Gastrocnemius medialis (tissue), 4 donors: Measurements from ENCODE around the gene CPA3. TPM values are rescaled to one million over a fixed set of nuclear protein-coding genes. Genes with fewer than 3 reads are reported as not detected.

Experiments used
- ATAC-seq, 2 donors: fragments of 150-250 bp; one replicate each; pipeline ENCODE4 v1.9.1; 2016
- DNase-seq, 2 donors: peaks; one replicate each; pipeline ENCODE4 v3.0.0-alpha.2; 2019
- H3K27ac ChIP-seq, 4 donors: fragments of 200-600 bp; sonication (generic); 1 replicate in 1 of 4; 2 replicates in 3 of 4; pipeline ENCODE4 v1.5.1; 2016 to 2018; ENCODE audit warnings: mild to moderate bottlenecking in 2 of 4, moderate library complexity in 1 of 4
- H3K27me3 ChIP-seq, 3 donors: fragments of 200-600 bp; sonication (generic) in 2 of 3; 1 replicate in 1 of 3; 2 replicates in 2 of 3; pipeline versions ENCODE4 v1.5.1 to v1.6.0; 2016 to 2019; ENCODE audit warnings: mild to moderate bottlenecking in 1 of 3, moderate library complexity in 1 of 3
- H3K36me3 ChIP-seq, 2 donors: fragments of 200-600 bp; sonication (generic) in 1 of 2; one replicate each; pipeline ENCODE4 v1.5.1; 2017 to 2018
- H3K4me1 ChIP-seq, 2 donors: fragments of 200-600 bp; sonication (generic) in 1 of 2; one replicate each; pipeline ENCODE4 v1.5.1; 2016 to 2017; ENCODE audit warnings: mild to moderate bottlenecking in 2 of 2
- H3K4me3 ChIP-seq, 4 donors: fragments of 200-600 bp; sonication (generic) in 3 of 4; 1 replicate in 1 of 4; 2 replicates in 3 of 4; pipeline ENCODE4 v1.5.1; 2016 to 2019; ENCODE audit warnings: mild to moderate bottlenecking in 2 of 4
- H3K9me3 ChIP-seq, 3 donors: fragments of 200-600 bp; sonication (generic) in 2 of 3; 1 replicate in 1 of 3; 2 replicates in 2 of 3; pipeline ENCODE4 v1.5.1; 2016 to 2019
- CTCF ChIP-seq, 5 experiments: fragments of 450-650 bp in 3 of 5; fragments of 200-600 bp in 2 of 5; sonication (generic) in 2 of 5; IDR thresholded peaks in 4 of 5; conservative IDR thresholded peaks in 1 of 5; 1 replicate in 4 of 5; 2 replicates in 1 of 5; pipeline ENCODE4 v1.5.1; 2016 to 2019; ENCODE audit warnings: antibody characterized with exemption in 5 of 5, mild to moderate bottlenecking in 3 of 5, moderate library complexity in 3 of 5
- POLR2A ChIP-seq, 2 donors: fragments of 450-650 bp; IDR thresholded peaks; one replicate each; pipeline ENCODE4 v1.6.1; 2017; ENCODE audit warnings: antibody characterized with exemption in 2 of 2, mild to moderate bottlenecking in 2 of 2, moderate library complexity in 2 of 2
- in situ Hi-C, 4 donors: fragments of 200-750 bp; cut with MboI; loops; one replicate each; pipeline versions ENCODE4 v1.15.0 to v1.8.0; 2017; ENCODE audit warnings: low sequenced_read_pairs in 4 of 4
- intact Hi-C: fragments of 100-400 bp; cut with DNase I; formaldehyde crosslinking; loops from one replicate; pipeline ENCODE4 v1.15.1; 2023; ENCODE audit warnings: low total_unique reads
- total RNA-seq, 4 donors: library from RNA; depleted of rRNA; stranded (reverse); fragments of >200 nt; gene quantifications; one replicate each; pipeline versions ENCODE4 v1.1.0 to v1.2.3, GENCODE V29; 2016

CPA3 gene
- total RNA-seq, 4 donors from 2014 or later, result 1.00 to 4.7 (median 1.8) TPM; not detected in 1

GRCh38 chr3:148916132-148916531, 51.0 kb downstream of the CPA3 start:
- no peak for TF ChIP-seq POLR2A (IDR thresholded peaks at IDR 0.05)
- TF ChIP-seq CTCF (IDR thresholded peaks at IDR 0.05 in 4 of 5, conservative IDR thresholded peaks at IDR 0.05 in 1 of 5), result no peak
- in situ Hi-C loops, result no loop called here
- Histone ChIP-seq H3K27me3 (no peaks in the 10 kb centered on the region), H3K27ac (no peak overlapping the region), H3K4me1 (no peaks in the 10 kb centered on the region), H3K4me3 (no peak overlapping the region), H3K9me3 (no peaks in the 10 kb centered on the region), H3K36me3 (no peaks in the 10 kb centered on the region)
- no peak for ATAC-seq
- DNase-seq, result no peak
- intact Hi-C loops, result no loop called here

DNA sequence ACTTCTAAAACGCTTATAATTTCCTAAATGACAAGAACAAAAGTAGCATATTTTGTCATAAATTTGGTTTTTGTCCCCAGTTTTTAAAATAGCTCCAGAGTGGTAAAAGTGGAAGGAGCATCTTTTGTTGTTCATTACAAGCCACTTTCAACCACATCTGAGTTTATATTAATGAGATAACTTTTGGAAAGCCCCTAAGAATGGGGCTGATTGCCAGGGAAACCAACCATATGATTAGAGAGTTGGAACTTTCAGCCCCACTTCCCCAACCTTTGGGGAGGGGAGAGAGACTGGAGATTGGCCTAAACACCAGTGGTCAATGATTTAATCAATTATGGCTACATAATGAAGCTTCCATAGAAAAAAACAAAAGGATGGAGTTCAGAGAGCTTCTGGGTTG, 57.4 kb downstream of the CPA3 start:
- no peak for DNase-seq
- intact Hi-C loops, result no loop called here
- no peaks in the 10 kb centered on the region for H3K9me3 ChIP-seq

GRCh38 chr3:148923592-148923991, 58.5 kb downstream of the CPA3 start:
- H3K9me3 ChIP-seq, result no peaks in the 10 kb centered on the region
- intact Hi-C loops (no loop called here), in situ Hi-C loops (no loop called here)
- H3K36me3 ChIP-seq, result no peaks in the 10 kb centered on the region
- no peak overlapping the region for H3K4me3 ChIP-seq
- TF ChIP-seq CTCF (IDR thresholded peaks at IDR 0.05 in 4 of 5, conservative IDR thresholded peaks at IDR 0.05 in 1 of 5) (no peak), POLR2A (IDR thresholded peaks at IDR 0.05) (no peak)
- H3K27ac ChIP-seq, result no peak overlapping the region
- ATAC-seq (no peak), DNase-seq (no peak)
- H3K27me3 ChIP-seq, result no peaks in the 10 kb centered on the region
- H3K4me1 ChIP-seq, result no peaks in the 10 kb centered on the region

More for the DNA sequence above, 57.4 kb downstream of the CPA3 start:
- no peak overlapping the region for H3K27ac ChIP-seq
- in situ Hi-C loops, result no loop called here
- H3K27me3 ChIP-seq, result no peaks in the 10 kb centered on the region
- H3K36me3 ChIP-seq, result no peaks in the 10 kb centered on the region
- TF ChIP-seq CTCF (IDR thresholded peaks at IDR 0.05 in 4 of 5, conservative IDR thresholded peaks at IDR 0.05 in 1 of 5), result no peak
- no peak overlapping the region for H3K4me3 ChIP-seq
- no peaks in the 10 kb centered on the region for H3K4me1 ChIP-seq
- no peak for ATAC-seq

- TF ChIP-seq CTCF (IDR thresholded peaks at IDR 0.05 in 4 of 5, conservative IDR thresholded peaks at IDR 0.05 in 1 of 5), result no peak
- no peak for TF ChIP-seq POLR2A (IDR thresholded peaks at IDR 0.05)
- Histone ChIP-seq H3K27ac (no peak overlapping the region), H3K4me3 (no peak overlapping the region), H3K36me3 (no peaks in the 10 kb centered on the region), H3K9me3 (no peaks in the 10 kb centered on the region), H3K27me3 (no peaks in the 10 kb centered on the region), H3K4me1 (no peaks in the 10 kb centered on the region)
- intact Hi-C loops, result no loop called here
- ATAC-seq (no peak), DNase-seq (no peak)
- in situ Hi-C loops, result no loop called here
Observed at GRCh38 chr3:148924562-148924961, 59.5 kb downstream of the CPA3 start.

DNA sequence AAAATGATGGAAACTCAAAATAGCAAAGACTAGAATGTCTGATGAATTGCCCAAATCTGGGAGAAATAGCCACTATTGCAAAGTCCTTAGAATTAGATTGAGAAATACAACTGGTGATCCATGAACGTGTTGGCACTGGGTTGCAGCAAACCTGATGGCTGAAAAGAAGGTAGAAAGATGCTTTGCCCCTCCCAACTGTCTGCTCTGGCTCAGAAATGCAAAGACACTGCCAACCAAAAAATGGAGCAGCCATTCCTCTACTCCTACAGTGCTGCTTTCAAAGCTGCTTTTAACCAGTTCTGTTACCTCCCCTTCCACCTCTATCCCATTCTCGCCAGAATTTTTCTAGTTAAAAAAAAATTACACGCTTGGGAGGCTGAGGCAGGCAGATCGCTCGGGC, 60.7 kb downstream of the CPA3 start:
- in situ Hi-C loops, result loop anchor here in 1 of 4 donors (25.0 kb wide), 1 partner anchor 539 kb away; no protein-coding TSS in a partner anchor
- no peak for TF ChIP-seq CTCF (IDR thresholded peaks at IDR 0.05 in 4 of 5, conservative IDR thresholded peaks at IDR 0.05 in 1 of 5)
- no peak for TF ChIP-seq POLR2A (IDR thresholded peaks at IDR 0.05)
- H3K27me3 ChIP-seq, result no peaks in the 10 kb centered on the region
- DNase-seq (no peak), ATAC-seq (no peak)
- H3K4me3 ChIP-seq, result no peak overlapping the region
- intact Hi-C loops, result no loop called here
- no peaks in the 10 kb centered on the region for H3K4me1 ChIP-seq
- no peak overlapping the region for H3K27ac ChIP-seq
- H3K36me3 ChIP-seq, result no peaks in the 10 kb centered on the region
- no peaks in the 10 kb centered on the region for H3K9me3 ChIP-seq
